Renal cortex interstitium (tissue), 11 donors: Measurements from ENCODE around the gene SIGLEC10. TPM values are rescaled to one million over a fixed set of nuclear protein-coding genes. Genes with fewer than 3 reads are reported as not detected.
"Not testable (repeated sequence)": the region's sequence is repeated elsewhere in the genome, so short reads cannot be mapped to it uniquely, and the experiment has no call there.

Source experiments
- DNase-seq, 11 donors: peaks; one replicate each; pipeline ENCODE4 v3.0.0-alpha.2; 2013; ENCODE audit warnings: low read depth in 9 of 11, low spot score in 4 of 11; ENCODE audit errors: extremely low read depth in 1 of 11
- polyA plus RNA-seq, 3 donors: library from polyadenylated mRNA; unstranded; fragments of 120-200 nt; gene quantifications; one replicate each; pipeline ENCODE4 v1.2.1, GENCODE V29; 2013; ENCODE audit not compliant: insufficient read length in 3 of 3

The SIGLEC10 gene
- polyA plus RNA-seq, 3 donors: 1.2 to 1.8 (median 1.6) TPM

DNA sequence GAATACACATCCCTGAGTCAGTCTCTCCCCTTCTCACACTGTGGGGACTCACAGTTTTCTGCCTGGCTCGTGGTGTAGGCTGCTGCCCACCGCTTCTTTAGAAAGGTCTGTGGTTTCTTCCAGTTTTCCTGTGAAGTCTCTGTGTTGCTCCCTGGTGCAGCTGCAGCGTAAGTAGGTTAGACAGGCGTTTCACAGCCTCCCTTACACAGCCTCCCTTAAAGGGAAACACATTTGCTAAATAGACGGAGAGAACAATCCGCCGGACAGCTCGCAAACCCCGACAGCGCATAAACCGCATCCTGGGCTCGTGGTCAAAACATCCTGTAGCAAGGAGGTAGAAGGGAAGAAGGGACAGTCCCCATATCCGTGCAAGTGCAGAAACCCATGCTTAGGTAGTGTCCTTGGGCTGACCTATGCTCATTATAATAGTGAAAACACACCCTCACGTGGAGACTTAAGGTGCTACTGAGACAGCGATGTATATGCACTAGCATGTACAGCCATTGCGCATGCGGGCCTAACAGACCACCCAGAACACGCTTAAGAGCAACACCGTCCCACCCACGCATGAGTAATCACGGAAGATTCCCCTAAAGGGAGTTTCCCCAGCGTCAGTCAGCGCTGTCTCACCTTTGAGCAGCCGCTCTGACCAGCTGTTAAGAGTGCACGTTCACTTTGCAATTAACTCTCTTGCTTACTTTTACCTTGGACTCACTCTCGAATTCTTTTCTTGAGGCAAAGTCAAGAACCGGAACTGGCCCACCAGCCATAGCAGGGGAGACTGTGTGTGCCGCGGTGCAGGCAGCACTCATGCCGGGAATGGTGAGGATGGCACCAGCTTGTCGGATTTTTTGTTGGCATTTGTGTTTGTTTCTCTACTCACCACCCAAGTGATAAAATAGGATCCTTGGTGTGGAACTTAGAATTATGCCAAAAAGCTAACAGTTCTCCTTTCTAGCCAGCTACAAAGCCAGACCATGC, 24.3 kb upstream of the SIGLEC10 start:
- DNase-seq: no peak

DNA sequence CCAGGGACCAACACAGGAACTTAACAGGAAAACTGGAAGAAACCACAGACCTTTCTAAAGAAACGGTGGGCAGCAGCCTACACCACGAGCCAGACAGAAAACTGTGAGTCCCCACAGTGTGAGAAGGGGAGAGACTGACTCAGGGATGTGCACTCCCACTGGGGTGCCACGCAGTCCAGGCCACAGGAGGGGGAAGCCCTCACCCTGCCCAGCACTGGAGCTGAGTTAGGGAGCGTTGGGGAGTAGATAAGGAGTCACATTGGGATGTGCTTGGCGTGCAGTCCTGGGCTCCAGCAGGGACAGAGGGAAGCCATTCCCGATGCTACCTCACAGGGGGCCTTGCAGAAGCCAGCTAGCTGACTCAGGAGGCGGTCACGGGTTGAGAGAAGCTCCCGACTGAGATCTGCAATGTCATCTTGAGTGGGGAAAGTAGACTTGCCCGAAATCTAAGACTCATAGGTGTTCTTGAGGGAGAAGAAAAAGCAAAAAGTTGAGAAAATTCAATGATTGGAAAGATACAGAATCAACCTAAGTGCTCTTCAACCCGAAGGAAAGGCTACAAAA, 23.5 kb upstream of the SIGLEC10 start:
- DNase-seq: no peak

DNA sequence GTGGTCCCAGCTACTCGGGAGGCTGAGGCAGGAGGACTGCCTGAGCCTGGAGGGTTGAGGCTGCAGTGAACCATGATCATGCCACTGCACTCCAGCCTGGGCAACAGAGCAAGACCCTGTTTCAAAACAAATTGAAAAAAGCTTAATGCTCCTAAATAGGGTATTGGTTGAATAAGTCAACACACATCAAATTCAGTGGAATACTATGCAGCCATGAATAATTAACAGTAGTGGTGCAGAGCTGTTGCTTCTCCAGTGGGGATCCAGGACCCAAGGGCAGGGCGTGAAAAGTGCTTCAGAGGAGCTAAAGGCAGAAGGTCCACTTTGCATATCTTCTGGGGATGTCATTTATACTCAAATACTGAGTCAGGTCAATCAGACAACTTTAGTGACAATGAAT, 22.6 kb upstream of the SIGLEC10 start:
- no peak for DNase-seq

- DNase-seq: no peak
Measured at GRCh38 chr19:51439021-51439465, 21.6 kb upstream of the SIGLEC10 start.

GRCh38 chr19:51434456-51434855, 17.0 kb upstream of the SIGLEC10 start:
- no peak for DNase-seq

DNA sequence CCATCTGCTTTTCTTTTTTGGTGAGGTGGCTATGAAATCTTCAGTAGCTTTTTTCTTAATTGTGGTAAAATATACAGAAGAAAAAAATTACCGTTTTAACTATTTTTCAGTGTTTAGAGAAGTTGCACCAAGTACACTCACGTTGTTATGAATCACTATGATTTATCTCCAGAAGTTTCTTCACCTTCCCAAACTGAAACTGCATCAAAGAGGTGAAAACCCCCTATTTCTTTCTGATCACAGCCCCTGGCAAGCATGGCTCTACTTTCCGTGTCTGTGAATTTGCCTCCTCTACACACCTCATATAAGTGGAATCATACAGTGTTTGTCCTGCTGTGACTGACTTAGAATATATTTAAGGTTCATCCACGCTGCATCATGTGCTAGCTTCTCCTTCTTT, 15.6 kb upstream of the SIGLEC10 start:
- no peak for DNase-seq

DNA sequence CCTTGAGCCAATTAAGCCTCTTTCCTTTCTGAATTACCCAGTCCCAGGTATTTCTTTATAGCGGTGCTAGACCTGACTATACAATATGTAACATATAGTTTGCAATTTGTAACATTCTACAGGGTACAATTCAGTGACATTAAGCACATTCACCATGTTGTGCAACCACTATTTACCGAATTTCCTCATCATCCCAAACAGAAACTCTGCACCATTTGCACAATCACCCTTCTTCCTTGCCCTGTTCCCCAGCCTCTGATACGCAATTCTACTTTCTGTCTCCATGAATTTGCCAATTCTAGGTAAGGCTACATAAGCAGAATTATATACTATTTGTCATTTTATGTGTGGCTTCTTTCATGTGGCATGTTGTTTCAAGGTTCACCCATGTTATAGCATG, 13.7 kb upstream of the SIGLEC10 start:
- no peak for DNase-seq

- DNase-seq: no peak
Measured at GRCh38 chr19:51430221-51430620, 12.8 kb upstream of the SIGLEC10 start.

GRCh38 chr19:51427201-51427600, 9.8 kb upstream of the SIGLEC10 start:
- DNase-seq: no peak

DNA sequence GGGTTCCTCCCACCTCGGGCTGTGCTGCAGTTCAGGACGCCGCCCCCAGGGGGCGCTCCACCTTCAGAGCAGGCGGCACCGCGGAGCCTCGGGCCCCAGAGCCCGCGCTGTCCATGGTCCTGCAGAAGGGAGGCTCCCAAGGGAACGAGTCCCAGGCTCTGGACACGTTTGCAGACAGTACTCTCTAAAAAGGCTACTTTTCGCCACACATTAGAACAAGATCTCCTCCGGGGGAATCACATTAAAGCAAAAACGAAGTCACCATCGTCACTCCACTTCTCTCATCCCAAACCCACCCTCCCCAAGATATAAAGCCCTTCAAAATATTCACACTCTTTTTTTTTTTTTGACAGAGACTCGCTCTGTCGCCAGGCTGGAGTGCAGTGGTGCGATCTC, 4.6 kb upstream of the SIGLEC10 start:
- DNase-seq: peak; percentile 44 to 85 (median 73)

DNA sequence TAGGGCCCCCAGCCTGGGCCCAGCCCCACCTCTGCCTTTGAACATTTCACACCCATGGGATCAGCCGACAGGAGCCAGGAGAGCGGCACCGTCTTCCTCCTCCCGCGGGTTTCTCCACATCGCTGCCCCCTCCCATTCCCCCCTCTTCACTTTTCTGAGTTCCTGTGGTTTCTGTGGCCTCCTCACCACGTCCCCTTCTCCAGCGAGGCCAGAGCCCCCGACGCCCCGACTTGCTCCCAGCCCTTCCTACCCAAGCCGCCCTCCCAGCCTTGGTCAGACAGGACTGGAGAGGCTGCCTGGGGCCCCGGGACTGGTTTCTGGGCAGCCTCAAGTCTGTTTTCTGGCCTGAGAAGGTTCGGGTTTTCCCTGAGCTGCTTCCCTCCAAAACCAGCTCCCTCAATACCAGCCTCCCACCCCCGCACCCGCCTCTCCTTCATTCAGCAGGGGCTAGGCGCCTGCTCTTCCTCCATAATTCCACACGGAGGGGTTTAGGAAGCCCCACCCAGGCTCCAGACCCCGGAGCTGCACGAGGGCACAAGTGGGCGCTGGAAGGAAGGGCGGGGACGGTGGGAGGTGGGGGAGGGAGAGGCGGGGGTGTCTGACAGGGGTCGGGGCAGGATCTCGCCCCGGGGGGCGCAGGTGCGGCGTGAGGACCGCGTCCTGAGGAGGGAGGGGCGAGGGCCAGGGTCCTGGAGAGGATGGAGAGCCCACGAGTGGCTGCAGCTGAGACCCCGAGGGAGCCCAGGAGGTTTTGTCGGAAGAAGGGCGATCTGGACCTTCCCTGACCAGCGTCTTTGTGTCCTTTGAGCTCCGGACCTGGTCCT, 4.0 kb upstream of the SIGLEC10 start:
- DNase-seq: no peak

DNA sequence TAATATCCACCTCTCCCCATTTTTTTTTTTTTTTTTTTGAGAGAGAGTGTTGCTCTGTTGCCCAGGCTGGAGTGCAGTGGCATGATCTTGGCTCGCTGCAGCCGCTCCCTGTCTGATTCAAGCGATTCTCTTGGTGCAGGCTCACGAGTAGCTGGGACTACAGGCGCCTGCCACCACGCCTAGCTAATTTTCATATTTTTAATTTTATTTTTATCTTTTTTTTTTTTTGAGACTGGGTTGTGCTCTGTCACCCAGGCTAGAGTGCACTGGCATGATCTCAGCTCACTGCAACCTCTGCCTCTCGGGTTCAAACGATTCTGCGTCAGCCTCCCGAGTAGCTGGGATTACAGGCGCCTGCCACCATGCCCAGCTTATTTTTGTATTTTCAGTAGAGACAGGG, 3.1 kb upstream of the SIGLEC10 start:
- DNase-seq: not testable (repeated sequence)

DNA sequence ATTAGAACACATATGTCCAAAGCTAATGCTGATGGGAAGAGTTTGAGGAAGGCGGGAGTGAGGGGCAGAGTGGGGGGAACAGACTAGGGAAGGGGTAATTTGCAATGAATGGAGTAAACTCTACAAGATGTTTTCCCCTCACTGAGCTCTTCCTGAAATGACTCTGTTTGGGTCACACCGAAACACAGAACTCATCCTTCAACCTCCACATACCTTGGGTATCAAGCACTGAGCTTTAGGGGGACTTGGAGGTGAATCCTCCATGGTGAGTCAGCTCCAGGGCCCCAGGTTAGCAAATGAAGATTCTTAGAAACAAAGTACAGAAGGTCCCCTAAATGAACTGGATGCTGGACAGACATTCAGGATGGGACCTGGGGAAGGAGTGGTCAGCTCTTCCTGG, 1.3 kb upstream of the SIGLEC10 start:
- no peak for DNase-seq

DNA sequence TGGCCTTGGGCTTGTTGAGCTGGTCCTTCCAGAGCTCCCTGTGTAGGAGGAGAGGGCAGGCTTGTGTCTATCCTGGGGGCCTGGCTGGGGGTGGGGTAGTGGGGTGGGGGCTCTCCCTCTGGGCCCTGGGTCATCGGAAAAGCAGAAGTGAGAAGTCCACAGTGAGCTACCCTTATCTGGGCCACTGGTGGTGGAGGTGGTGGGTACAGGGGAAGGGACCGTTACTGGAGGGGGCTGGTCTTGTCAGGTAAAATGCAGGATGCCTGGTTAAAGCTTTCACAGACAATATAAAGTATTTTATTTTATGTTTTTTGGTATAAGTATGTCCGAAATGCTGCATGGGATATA, 342 bp upstream of the SIGLEC10 start:
- no peak for DNase-seq

GRCh38 chr19:51416422-51416821, 1.0 kb downstream of the SIGLEC10 start:
- not testable (repeated sequence) for DNase-seq

GRCh38 chr19:51415187-51415586, 2.3 kb downstream of the SIGLEC10 start:
- DNase-seq: no peak

- DNase-seq: no peak
Measured at GRCh38 chr19:51410950-51411748, 6.3 kb downstream of the SIGLEC10 start.

DNA sequence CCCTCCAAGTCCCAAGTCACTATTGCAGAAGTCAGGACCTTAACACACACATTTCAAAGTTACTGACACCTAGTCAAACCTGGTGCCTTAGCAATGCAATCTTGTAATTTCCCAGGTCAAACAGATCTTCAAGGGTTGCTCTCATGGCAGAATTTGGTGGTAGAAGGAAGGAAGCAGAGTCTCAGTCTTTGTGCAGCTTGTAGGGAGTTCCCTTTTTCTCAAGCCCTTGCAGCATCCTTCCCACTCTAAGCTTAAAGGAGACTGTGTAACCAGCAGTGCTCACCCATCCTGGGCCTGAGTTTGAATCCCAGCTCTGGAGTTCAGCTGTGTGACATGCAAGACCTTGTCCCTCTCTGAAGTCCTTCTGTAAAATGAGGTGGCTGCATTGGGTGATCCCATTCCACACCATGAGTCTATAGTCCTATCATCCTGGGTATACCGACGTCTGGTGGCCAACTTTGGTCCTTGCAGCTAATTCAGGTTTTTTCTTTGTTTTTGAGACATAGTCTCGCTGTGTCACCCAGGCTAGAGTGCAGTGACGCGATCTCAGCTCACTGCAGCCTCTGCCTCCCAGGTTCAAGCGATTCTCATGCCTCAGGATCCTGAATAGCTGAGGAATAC, 9.8 kb downstream of the SIGLEC10 start:
- no peak for DNase-seq

GRCh38 chr19:51402117-51402516, 15.3 kb downstream of the SIGLEC10 start:
- no peak for DNase-seq
